RCC 7860 (cell line): Measurements from ENCODE around the gene GYPB.
"Not testable (repeated sequence)": the region's sequence is repeated elsewhere in the genome, so short reads cannot be mapped to it uniquely, and the experiment has no call there.

Experiments used
- DNase-seq: peaks from one replicate; pipeline ENCODE4 v3.0.0-alpha.2; 2015; ENCODE audit warnings: low spot score
- FAIRE-seq: peaks from 2 replicates; lab custom pipeline; 2012; peaks lifted over from hg19 to GRCh38; lab: Jason Lieb, UNC

GYPB gene

DNA sequence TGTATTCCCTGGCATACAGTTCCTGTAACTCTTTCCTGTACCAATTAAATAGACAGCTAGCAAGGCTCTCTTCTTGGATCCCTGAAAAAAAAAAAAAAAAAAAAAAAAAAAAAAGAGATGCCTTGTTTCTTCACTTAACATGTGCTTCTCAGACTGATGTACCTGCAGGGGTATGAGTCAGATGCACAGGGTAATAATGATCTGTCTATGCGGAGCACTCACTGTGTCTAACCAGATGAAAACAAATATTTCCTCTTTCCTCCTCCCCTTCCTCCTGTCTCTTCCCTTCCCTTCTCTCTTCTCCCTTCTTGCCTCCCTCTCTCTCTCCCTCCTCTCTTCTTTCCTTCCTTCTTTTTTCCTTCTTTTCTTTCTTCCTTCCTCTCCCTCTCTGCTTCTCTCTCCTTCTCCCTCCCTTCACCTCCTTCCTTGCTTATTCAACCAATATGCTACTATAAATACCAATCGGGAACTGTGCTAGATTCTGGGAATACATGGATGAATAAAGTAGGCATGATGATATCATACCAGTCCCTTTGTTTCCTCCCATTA, 3.0 kb downstream of the GYPB start:
- FAIRE-seq, DNase-seq: not testable (repeated sequence)

- no peak for DNase-seq
- FAIRE-seq: no peak
Observed at GRCh38 chr4:144014808-144015207, 4.4 kb downstream of the GYPB start.

GRCh38 chr4:144008602-144009001, 10.6 kb downstream of the GYPB start:
- DNase-seq, FAIRE-seq: not testable (repeated sequence)

DNA sequence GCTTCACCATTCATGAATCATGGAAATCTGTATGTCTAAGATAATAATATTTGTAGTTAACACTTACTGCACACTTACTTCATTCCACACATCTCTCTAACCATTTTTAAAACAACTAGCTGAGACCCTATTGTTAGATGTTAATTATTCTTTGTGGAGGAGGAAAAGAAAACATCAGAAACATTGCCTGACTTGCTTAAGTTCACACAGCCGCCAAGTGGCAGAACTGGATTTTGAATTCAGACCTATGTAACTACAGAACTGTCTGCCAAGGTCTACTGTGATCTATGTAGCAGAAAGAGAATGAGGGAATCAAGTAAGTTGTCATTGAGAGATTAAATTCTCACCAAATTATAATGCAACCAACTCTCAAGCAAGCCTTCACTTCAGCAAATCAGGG, 11.2 kb downstream of the GYPB start:
- DNase-seq, FAIRE-seq: not testable (repeated sequence)

DNA sequence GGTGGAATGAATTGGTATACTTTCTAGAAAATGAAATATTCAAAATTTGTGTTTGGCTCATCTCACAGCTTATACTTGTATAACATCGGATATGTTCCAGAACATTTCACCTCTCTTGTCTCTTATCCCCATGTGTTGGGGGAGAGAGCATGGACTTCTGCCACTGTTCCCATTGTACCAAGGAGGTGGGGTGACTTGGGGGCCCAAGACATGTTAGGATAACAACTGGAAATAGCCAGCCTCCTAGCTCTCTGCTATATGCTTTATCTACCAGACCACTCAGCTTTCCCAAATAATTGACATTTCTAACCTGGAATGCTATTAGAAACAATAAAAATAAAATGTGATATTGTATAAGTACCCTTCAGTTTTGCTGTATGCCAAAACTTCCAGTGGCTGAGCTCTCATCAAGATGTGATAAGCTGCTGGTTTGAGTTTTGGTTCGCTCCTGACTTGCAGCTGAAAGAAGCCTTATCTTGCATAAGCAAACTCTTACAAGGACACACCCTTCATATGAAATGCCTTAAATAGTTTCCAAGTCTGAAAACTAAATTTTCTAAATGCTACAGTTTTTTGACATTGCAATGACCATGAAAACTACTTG, 12.9 kb downstream of the GYPB start:
- DNase-seq, FAIRE-seq: not testable (repeated sequence)

DNA sequence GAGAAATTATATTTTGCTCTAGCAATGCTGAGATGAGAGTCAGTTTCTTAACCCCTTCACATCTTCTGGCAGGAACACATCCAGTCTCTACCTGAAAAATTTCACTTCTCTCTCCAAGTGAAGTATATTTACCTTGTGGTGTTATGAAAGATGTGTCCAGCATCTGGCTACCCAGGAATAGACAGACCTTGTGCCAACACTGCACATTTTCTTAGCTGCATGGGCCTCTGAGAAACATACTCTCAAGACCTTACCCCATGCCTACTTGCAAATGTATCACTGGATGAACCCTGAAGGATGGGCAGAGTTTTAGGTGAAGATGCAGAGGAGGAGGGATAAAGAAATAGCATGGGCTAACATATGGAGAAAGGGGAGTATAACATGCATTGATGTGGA, 13.6 kb downstream of the GYPB start:
- FAIRE-seq, DNase-seq: not testable (repeated sequence)

DNA sequence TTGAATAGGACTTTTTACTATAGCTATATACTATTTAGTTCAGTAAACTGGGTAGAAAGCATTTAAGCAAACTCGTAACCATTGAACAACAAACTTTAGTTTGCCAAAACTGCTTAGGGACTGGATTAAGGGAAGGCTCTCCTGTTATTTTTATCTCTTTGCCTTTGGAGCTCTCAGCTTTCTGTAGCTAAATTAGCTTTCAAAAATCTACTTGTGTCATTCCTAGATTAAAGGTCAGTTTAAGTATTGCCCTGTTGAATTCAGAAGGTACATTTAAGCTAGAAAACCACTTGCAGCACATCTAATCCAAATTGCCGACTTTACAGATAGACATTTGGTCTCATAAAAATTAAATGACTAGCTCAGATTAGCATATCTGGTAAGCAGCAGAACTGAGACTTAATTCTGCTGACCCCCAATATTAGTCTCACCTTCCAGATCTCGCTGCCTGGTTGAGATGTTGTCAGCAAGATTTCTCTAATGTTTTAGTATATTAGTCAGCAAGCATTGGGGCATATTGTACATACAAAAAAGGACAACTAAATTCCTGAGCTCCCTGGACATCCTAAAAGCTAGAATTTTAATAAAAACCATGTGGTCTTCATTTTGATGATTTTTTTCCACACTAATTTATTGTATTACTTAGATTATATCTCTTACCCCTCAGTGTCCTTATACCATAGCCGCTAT, 14.2 kb downstream of the GYPB start:
- not testable (repeated sequence) for FAIRE-seq, DNase-seq

- FAIRE-seq, DNase-seq: not testable (repeated sequence)
Observed at GRCh38 chr4:144003890-144004265, 15.3 kb downstream of the GYPB start.

- FAIRE-seq, DNase-seq: not testable (repeated sequence)
Observed at GRCh38 chr4:144003205-144003889, 15.8 kb downstream of the GYPB start.

- not testable (repeated sequence) for DNase-seq, FAIRE-seq
Observed at GRCh38 chr4:144000331-144000995, 18.7 kb downstream of the GYPB start.

DNA sequence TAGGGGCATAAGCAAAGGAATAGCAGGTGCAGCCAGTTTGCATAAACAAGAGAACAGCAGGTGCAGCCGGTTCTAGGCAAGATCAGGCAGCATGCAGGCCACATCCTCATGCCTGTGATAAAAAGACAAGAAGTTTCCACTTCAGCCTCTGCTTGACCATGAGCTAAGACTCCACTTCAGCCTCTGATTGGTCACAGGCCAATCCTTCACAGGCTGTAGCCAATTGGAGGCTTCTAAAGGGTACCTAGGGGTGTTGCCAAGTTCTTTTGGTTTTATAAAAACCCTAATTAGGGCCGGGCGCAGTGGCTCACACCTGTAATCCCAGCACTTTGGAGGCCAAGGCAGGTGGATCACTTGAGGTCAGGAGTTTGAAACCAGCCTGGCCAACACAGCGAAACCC, 23.0 kb downstream of the GYPB start:
- DNase-seq, FAIRE-seq: not testable (repeated sequence)

DNA sequence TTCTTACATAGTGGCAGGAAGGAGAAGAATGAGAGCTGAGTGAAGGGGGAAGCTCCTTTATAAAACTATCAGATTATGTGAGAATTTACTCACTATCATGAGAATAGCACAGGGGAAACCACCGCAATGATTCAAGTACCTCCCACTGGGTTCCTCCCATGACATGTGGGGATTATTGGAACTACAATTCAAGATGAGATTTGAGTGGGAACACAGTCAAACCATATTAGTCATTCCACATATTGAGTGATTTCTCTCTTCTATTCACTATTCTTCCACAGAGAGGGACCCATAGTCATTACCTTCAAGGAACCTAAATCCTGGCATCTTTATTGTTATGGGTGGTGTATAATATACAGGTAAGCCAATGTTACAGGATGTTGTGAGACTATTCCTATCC, 27.4 kb downstream of the GYPB start:
- not testable (repeated sequence) for DNase-seq, FAIRE-seq

DNA sequence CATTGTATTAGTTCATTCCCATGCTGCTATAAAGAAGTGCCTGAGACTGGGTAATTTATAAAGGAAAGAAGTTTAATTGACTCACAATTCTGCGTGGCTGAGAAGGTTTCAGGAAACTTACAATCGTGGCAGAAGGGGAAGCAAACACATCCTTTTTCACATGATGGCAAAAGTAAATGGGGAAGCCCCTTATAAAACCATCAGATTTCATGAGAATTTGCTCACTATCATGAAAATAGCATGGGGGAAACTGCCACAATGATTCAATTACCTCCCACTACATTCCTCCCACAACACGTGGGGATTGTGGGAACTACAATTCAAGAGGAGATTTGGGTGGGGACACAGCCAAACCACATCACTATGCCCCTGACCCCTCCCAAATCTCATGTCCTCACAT, 28.5 kb downstream of the GYPB start:
- not testable (repeated sequence) for DNase-seq, FAIRE-seq

DNA sequence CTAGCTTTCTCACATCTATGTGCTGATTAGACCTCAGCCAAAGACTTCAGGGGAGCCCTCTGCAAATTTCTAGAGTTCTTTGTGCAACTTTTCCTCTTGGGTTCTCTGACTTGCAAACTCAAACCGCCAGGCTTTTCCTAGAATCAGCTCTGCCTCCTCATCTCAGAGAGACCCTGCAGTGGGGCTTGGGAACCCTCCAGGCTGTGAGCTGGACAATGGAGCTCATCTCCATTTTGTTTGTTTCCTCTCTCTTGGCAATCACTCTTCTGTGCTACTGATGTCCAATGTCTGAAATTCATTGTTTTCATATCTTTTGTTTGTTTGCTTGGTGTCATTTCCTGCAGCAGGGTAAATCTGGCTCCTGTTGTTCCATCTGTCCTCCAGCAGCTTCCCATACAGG, 33.0 kb downstream of the GYPB start:
- FAIRE-seq (no peak), DNase-seq (no peak)

- not testable (repeated sequence) for DNase-seq, FAIRE-seq
Observed at GRCh38 chr4:143980776-143981175, 38.4 kb downstream of the GYPB start.

DNA sequence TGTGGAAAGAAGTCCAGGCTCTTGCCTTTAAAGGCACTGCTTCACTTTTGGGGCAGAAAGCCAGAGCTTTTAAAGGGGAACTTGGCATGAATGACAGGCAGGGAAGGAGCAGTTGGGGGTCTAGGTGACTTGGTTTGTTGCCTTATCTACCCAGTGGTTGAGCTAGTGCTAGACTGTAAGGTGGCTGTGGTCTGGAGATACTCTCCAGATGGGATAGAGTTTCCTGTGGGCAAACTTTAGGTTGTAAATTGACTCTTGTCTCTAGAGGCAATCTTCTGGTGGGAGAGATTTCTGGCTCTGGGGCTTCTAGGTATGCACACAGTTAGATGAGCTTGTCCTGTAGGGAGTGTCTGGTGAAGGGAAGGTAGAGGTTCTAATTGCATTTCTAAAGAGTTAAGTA, 43.7 kb downstream of the GYPB start:
- not testable (repeated sequence) for FAIRE-seq, DNase-seq

DNA sequence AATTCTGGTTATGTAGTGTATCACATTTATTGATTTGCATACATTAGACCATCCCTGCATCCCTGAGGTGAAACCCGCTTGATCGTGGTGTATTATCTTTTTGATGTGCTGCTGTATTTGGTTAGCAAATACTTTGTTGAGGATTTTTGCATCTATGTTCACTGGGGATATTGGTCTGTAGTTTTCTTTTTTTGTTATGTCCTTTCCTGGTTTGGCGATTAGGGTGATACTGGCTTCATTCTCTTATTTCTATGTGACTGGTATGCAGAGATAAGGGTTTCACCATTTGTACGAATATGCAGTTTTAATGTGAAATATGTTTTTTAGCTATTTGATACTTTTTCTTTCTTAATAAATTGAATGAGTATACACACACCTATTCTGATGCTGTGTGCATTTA, 45.2 kb downstream of the GYPB start:
- DNase-seq, FAIRE-seq: not testable (repeated sequence)

GRCh38 chr4:143961075-143961474, 58.1 kb downstream of the GYPB start:
- DNase-seq: no peak
- no peak for FAIRE-seq

- not testable (repeated sequence) for FAIRE-seq, DNase-seq
Observed at GRCh38 chr4:143955306-143955705, 63.9 kb downstream of the GYPB start.

DNA sequence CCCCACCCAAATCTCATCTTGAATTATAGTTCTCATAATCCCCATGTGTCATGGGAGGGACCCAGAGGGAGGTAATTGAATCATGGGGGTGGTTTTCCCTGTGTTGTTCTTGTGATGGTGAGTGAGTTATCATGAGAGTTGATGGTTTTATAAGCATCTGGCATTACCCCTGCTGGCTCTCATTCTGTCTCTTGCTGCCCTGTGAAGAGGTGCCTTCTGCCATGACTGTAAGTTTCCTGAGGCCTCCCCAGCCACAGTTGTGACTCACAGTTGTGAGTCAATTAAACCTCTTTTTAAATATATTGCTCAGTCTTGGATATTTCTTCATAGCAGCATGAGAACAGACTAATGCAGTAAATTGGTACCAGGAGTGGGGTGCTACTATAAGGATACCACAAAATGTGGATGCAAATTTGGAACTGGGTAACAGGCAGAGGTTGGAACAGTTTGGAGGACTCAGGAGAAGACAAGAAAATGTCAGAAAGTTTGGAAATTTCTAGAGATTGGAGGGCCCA, 67.7 kb downstream of the GYPB start:
- FAIRE-seq, DNase-seq: not testable (repeated sequence)
